Endothelial cell of umbilical vein (primary cell): ENCODE results near the gene YEATS4. TPM values are rescaled to one million over a fixed set of nuclear protein-coding genes. Genes with fewer than 3 reads are reported as not detected.
"Not testable (repeated sequence)": the region's sequence is repeated elsewhere in the genome, so short reads cannot be mapped to it uniquely, and the experiment has no call there.

Experiments used
- BruUV-seq: library from RNA; stranded (reverse); fragments of 400-500 nt; replicated peaks from 2 replicates; lab custom pipeline; 2021; lab: Mats Ljungman, UMichigan
- CTCF ChIA-PET: fragments of 300-600, 350-600 bp; sonication (Branson Sonifier 250); formaldehyde crosslinking; loops from one replicate; lab custom pipeline; 2021; ENCODE audit warnings: antibody characterized with exemption, inconsistent platforms; lab: Charles Lee
- POLR2A ChIA-PET: fragments of 300-600, 350-600 bp; sonication (Branson Sonifier 250); formaldehyde crosslinking; loops from one replicate; lab custom pipeline; 2021; ENCODE audit warnings: antibody characterized with exemption, inconsistent platforms; lab: Charles Lee
- DNase-seq: peaks from one replicate; pipeline ENCODE4 v3.0.0-alpha.2; 2011; ENCODE audit warnings: low read depth, low spot score
- FAIRE-seq: peaks from 2 replicates; lab custom pipeline; 2011; peaks lifted over from hg19 to GRCh38; lab: Jason Lieb, UNC
- H2AFZ ChIP-seq: 2 replicates; pipeline ENCODE4 v1.6.0; 2012; ENCODE audit warnings: low read depth, low read length, control low read depth, inconsistent platforms
- H3K27ac ChIP-seq: 2 replicates; pipeline ENCODE4 v1.5.1; 2011; ENCODE audit warnings: low read depth, mild to moderate bottlenecking, control low read depth, low read length, moderate library complexity; ENCODE audit not compliant: insufficient read depth
- H3K27me3 ChIP-seq, 2 experiments: 2 replicates each; pipeline versions ENCODE4 v1.6.0 to v1.6.1; 2011; ENCODE audit warnings: low read length in 2 of 2, mixed read lengths in 1 of 2; ENCODE audit not compliant: control insufficient read depth in 2 of 2, insufficient read depth in 2 of 2
- H3K36me3 ChIP-seq, 2 experiments: 2 replicates in 1 of 2; 3 replicates in 1 of 2; pipeline ENCODE4 v1.5.1; 2011; ENCODE audit warnings: low read length in 2 of 2, mild to moderate bottlenecking in 1 of 2, moderate library complexity in 1 of 2; ENCODE audit not compliant: control insufficient read depth in 2 of 2, insufficient read depth in 2 of 2; ENCODE audit errors: extremely low read depth in 1 of 2
- H3K4me1 ChIP-seq: 3 replicates; pipeline ENCODE4 v1.5.1; 2011; ENCODE audit warnings: mild to moderate bottlenecking, low read length; ENCODE audit not compliant: control insufficient read depth, insufficient read depth; ENCODE audit errors: extremely low read depth
- H3K4me2 ChIP-seq: 2 replicates; pipeline ENCODE4 v1.6.1; 2011; ENCODE audit warnings: low read length, control low read depth, mixed read lengths; ENCODE audit not compliant: insufficient read depth
- H3K4me3 ChIP-seq, 3 experiments: fragments of 200-600 bp in 1 of 3; sonication (generic), shearing (Covaris generic) in 1 of 3; replicated peaks in 1 of 3; 2 replicates each; pipeline ENCODE4 v1.5.1; 2011 to 2016; ENCODE audit warnings: control low read depth in 3 of 3, low read length in 3 of 3, mild to moderate bottlenecking in 2 of 3, inconsistent platforms in 1 of 3, low read depth in 1 of 3, moderate library complexity in 1 of 3; ENCODE audit not compliant: insufficient read depth in 1 of 3
- H3K79me2 ChIP-seq: 2 replicates; pipeline ENCODE4 v1.6.0; 2012; ENCODE audit warnings: low read length, inconsistent platforms; ENCODE audit not compliant: control insufficient read depth, insufficient read depth
- H3K9ac ChIP-seq: replicated peaks from 2 replicates; pipeline ENCODE3; 2011; ENCODE audit warnings: low read length, control low read depth; ENCODE audit not compliant: insufficient read depth; ENCODE audit errors: extremely low read depth
- H3K9me1 ChIP-seq: replicated peaks from 3 replicates; pipeline ENCODE4 v1.6.0; 2011; ENCODE audit warnings: mild to moderate bottlenecking, low read length; ENCODE audit not compliant: control insufficient read depth, insufficient read depth; ENCODE audit errors: extremely low read depth
- H3K9me3 ChIP-seq: replicated peaks from 2 replicates; pipeline ENCODE4 v1.5.1; 2012; ENCODE audit warnings: low read length, inconsistent platforms; ENCODE audit not compliant: control insufficient read depth, insufficient read depth
- H4K20me1 ChIP-seq: replicated peaks from 2 replicates; pipeline ENCODE3; 2011; ENCODE audit warnings: mild to moderate bottlenecking, low read length; ENCODE audit not compliant: control insufficient read depth, insufficient read depth; ENCODE audit errors: extremely low read depth
- CTCF ChIP-seq, 2 donors: IDR thresholded peaks; 1 replicate in 1 of 2; 2 replicates in 1 of 2; pipeline ENCODE4 v1.5.1; 2011; ENCODE audit warnings: low read length in 2 of 2, mild to moderate bottlenecking in 2 of 2, moderate library complexity in 2 of 2, control low read depth in 1 of 2, inconsistent platforms in 1 of 2, low read depth in 1 of 2; ENCODE audit not compliant: insufficient read depth in 1 of 2; ENCODE audit errors: extremely low read depth in 1 of 2
- FOS ChIP-seq: IDR thresholded peaks from 2 replicates; pipeline ENCODE4 v1.6.1; 2011; ENCODE audit warnings: mild to moderate bottlenecking, low read length, moderate library complexity, borderline replicate concordance; ENCODE audit not compliant: insufficient read depth
- GATA2 ChIP-seq: IDR thresholded peaks from 2 replicates; pipeline ENCODE4 v1.7.0; 2011; ENCODE audit warnings: low read depth, mild to moderate bottlenecking, moderate library complexity, mixed read lengths, low read length; ENCODE audit not compliant: insufficient read length, insufficient read depth
- MAX ChIP-seq: IDR thresholded peaks from 2 replicates; pipeline ENCODE4 v1.6.1; 2011; ENCODE audit not compliant: insufficient read depth, insufficient read length
- MYC ChIP-seq: IDR thresholded peaks from one replicate; pipeline ENCODE4 v1.6.1; 2011; ENCODE audit warnings: mild to moderate bottlenecking, low read depth, low read length
- POLR2A ChIP-seq: IDR thresholded peaks from 2 replicates; pipeline ENCODE4 v1.6.1; 2012; ENCODE audit warnings: low read depth, mild to moderate bottlenecking, control low read depth, low read length
- POLR2AphosphoS5 ChIP-seq: IDR thresholded peaks from 2 replicates; pipeline ENCODE4 v1.6.1; 2012; ENCODE audit warnings: low read depth, mild to moderate bottlenecking, control low read depth, low read length, moderate library complexity; ENCODE audit not compliant: insufficient read depth
- dilution Hi-C: fragments of 300-500 bp; cut with MboI; formaldehyde crosslinking; loops from one replicate; pipeline ENCODE4 v1.15.0; 2019; ENCODE audit warnings: low sequenced_read_pairs; ENCODE audit not compliant: extremely low pct_ligation_motif_present
- intact Hi-C: fragments of 100-400 bp; cut with micrococcal nuclease; formaldehyde crosslinking; loops from one replicate; pipeline ENCODE4 v1.10.0; 2022
- polyA plus RNA-seq, 4 experiments: library from polyadenylated mRNA; depleted of rRNA in 3 of 4; stranded (reverse) in 3 of 4; unstranded in 1 of 4; fragments of >200 nt; gene quantifications; 2 replicates each; pipeline versions ENCODE4 v1.2.1 to v1.2.3, GENCODE V29; 2011 to 2012; ENCODE audit warnings: missing spikeins in 1 of 4
- total RNA-seq: library from RNA; stranded (reverse); gene quantifications from 2 replicates; pipeline ENCODE4 v1.2.3, GENCODE V29; 2021

Gene YEATS4
- total and polyA plus RNA-seq, 2 donors (not counting 3 experiments of a cell fraction or from before 2014, with no cell fraction given), result 13.6 to 16.7 TPM

GRCh38 chr12:69316784-69317183, 42.8 kb upstream of the YEATS4 start:
- FAIRE-seq, intact Hi-C loops, BruUV-seq, H3K9me3 ChIP-seq, H4K20me1 ChIP-seq, POLR2A ChIA-PET, H3K36me3 ChIP-seq, DNase-seq, dilution Hi-C loops, H2AFZ ChIP-seq, H3K4me2 ChIP-seq, H3K4me1 ChIP-seq, H3K27ac ChIP-seq, H3K27me3 ChIP-seq, H3K4me3 ChIP-seq, H3K9me1 ChIP-seq, H3K9ac ChIP-seq, CTCF ChIA-PET, H3K79me2 ChIP-seq: not testable (repeated sequence)

- H3K4me1 ChIP-seq, H4K20me1 ChIP-seq, H3K4me3 ChIP-seq, H3K9ac ChIP-seq, H3K4me2 ChIP-seq, BruUV-seq, H3K27ac ChIP-seq, intact Hi-C loops, POLR2A ChIA-PET, H3K27me3 ChIP-seq, H3K9me1 ChIP-seq, DNase-seq, dilution Hi-C loops, H3K79me2 ChIP-seq, FAIRE-seq, CTCF ChIA-PET, H2AFZ ChIP-seq, H3K9me3 ChIP-seq, H3K36me3 ChIP-seq: not testable (repeated sequence)
These were observed 42.3 kb upstream of the YEATS4 start for GRCh38 chr12:69317233-69317632.

- ChIA-PET POLR2A (no interaction called here), CTCF (interaction anchor here (1.7 kb wide), 1 partner anchor 40 kb away, joined by 6 read pairs; no protein-coding TSS in a partner anchor)
- Histone ChIP-seq H3K4me2 (no peak overlapping the region), H3K9me1 (no peaks in the 10 kb centered on the region), H2AFZ (no peak overlapping the region), H3K27me3 (peaks cover 2 to 5% of the 10 kb centered on the region in 2 experiments), H3K36me3 (no peaks in the 10 kb centered on the region), H3K4me1 (no peaks in the 10 kb centered on the region), H3K27ac (no peak overlapping the region), H3K9me3 (no peaks in the 10 kb centered on the region), H3K9ac (no peak overlapping the region), H3K79me2 (no peaks in the 10 kb centered on the region), H3K4me3 (no peak overlapping the region), H4K20me1 (no peaks in the 10 kb centered on the region)
- intact Hi-C loops, result no loop called here
- TF ChIP-seq FOS (no peak), POLR2A (no peak), GATA2 (no peak), CTCF (IDR thresholded peaks at IDR 0.05; ENCODE audit: extremely low read depth in 1 of 2, insufficient read depth in 1 of 2, low read depth in 1 of 2, low read length in 2 of 2) (no peak), MYC (no peak), MAX (no peak), POLR2AphosphoS5 (no peak)
- DNase-seq (no peak), FAIRE-seq (no peak)
- dilution Hi-C loops, result no loop called here
- no TSS peak for BruUV-seq
These were observed 41.3 kb upstream of the YEATS4 start for GRCh38 chr12:69318225-69318624.
